Esophagus mucosa (tissue), 1 donor: ENCODE data around the gene PCCA. TPM values are rescaled to one million over a fixed set of nuclear protein-coding genes. Genes with fewer than 3 reads are reported as not detected.
"Not testable (repeated sequence)": the region's sequence is repeated elsewhere in the genome, so short reads cannot be mapped to it uniquely, and the experiment has no call there.

Experiments used
- ATAC-seq: fragments of 200-7000 bp; cut with Tn5 transposase; one replicate; pipeline ENCODE4 v1.9.1; 2020
- total RNA-seq: library from RNA; stranded (reverse); gene quantifications from one replicate; pipeline ENCODE4 v1.2.4, GENCODE V29; 2023
- donor health status: DM: yes; HTN: yes; CAD: no.

The PCCA gene
- total RNA-seq, 1 donor from 2014 or later = 23.0 TPM

GRCh38 chr13:100140441-100140840 is 51.5 kb downstream of the PCCA start:
- no peak for ATAC-seq

GRCh38 chr13:100141461-100141961 is 52.6 kb downstream of the PCCA start:
- ATAC-seq = not testable (repeated sequence)

GRCh38 chr13:100146534-100146933 is 57.6 kb downstream of the PCCA start:
- no peak for ATAC-seq

GRCh38 chr13:100147825-100148224 is 58.9 kb downstream of the PCCA start:
- no peak for ATAC-seq

GRCh38 chr13:100148422-100148821 is 59.5 kb downstream of the PCCA start:
- no peak for ATAC-seq

GRCh38 chr13:100149389-100149788 is 60.5 kb downstream of the PCCA start:
- ATAC-seq = no peak

GRCh38 chr13:100150711-100151110 is 61.8 kb downstream of the PCCA start:
- ATAC-seq = not testable (repeated sequence)

GRCh38 chr13:100154842-100155416 is 66.0 kb downstream of the PCCA start:
- no peak for ATAC-seq

GRCh38 chr13:100156788-100157187 is 67.9 kb downstream of the PCCA start:
- ATAC-seq = no peak

- no peak for ATAC-seq
These were observed 69.7 kb downstream of the PCCA start for GRCh38 chr13:100158569-100158968.

GRCh38 chr13:100159584-100159983 is 70.7 kb downstream of the PCCA start:
- no peak for ATAC-seq

- ATAC-seq = no peak
These were observed 71.6 kb downstream of the PCCA start for GRCh38 chr13:100160450-100160849.

- ATAC-seq = no peak
These were observed 74.5 kb downstream of the PCCA start for GRCh38 chr13:100163375-100163774.

- no peak for ATAC-seq
These were observed 84.3 kb downstream of the PCCA start for GRCh38 chr13:100173203-100173602.

- not testable (repeated sequence) for ATAC-seq
These were observed 85.6 kb downstream of the PCCA start for GRCh38 chr13:100174455-100174854.

- ATAC-seq = no peak
These were observed 86.3 kb downstream of the PCCA start for GRCh38 chr13:100175078-100175802.

- no peak for ATAC-seq
These were observed 86.9 kb downstream of the PCCA start for GRCh38 chr13:100175803-100176182.

GRCh38 chr13:100176801-100177400 is 88.0 kb downstream of the PCCA start:
- no peak for ATAC-seq

- no peak for ATAC-seq
These were observed 89.4 kb downstream of the PCCA start for GRCh38 chr13:100178309-100178708.

GRCh38 chr13:100179276-100179675 is 90.4 kb downstream of the PCCA start:
- ATAC-seq = no peak

GRCh38 chr13:100182900-100183490 is 94.1 kb downstream of the PCCA start:
- ATAC-seq = no peak

GRCh38 chr13:100184095-100184494 is 95.2 kb downstream of the PCCA start:
- ATAC-seq = no peak

GRCh38 chr13:100195568-100195967 is 106.7 kb downstream of the PCCA start:
- ATAC-seq = no peak
